ENCODE measurements around the gene GMPPB.
"Not testable (repeated sequence)": the region's sequence is repeated elsewhere in the genome, so short reads cannot be mapped to it uniquely, and the experiment has no call there.

The GMPPB gene

GRCh38 chr3:49689046-49689907 lies 34.5 kb downstream of the GMPPB start, which contains the start of the genes MST1 and RNF123:
Gene MST1 (minus strand): TSS chr3:49689474. CDS start chr3:49688691, 783 bp downstream.
Gene RNF123 (plus strand): TSS chr3:49689557. CDS start chr3:49691166, 1,609 bp downstream.
- DNase-seq, result no peak

GRCh38 chr3:49688338-49689045 lies 35.3 kb downstream of the GMPPB start:
- not testable (repeated sequence) for DNase-seq

- not testable (repeated sequence) for DNase-seq
These were observed 36.3 kb downstream of the GMPPB start for GRCh38 chr3:49687424-49687795.

GRCh38 chr3:49686769-49687423 lies 36.9 kb downstream of the GMPPB start:
- not testable (repeated sequence) for DNase-seq

- DNase-seq, result not testable (repeated sequence)
These were observed 37.4 kb downstream of the GMPPB start for GRCh38 chr3:49686346-49686745.

- not testable (repeated sequence) for DNase-seq
These were observed 37.9 kb downstream of the GMPPB start for GRCh38 chr3:49685846-49686245.

- not testable (repeated sequence) for DNase-seq
These were observed 38.6 kb downstream of the GMPPB start for GRCh38 chr3:49685103-49685502.

GRCh38 chr3:49684453-49684852 lies 39.3 kb downstream of the GMPPB start:
- not testable (repeated sequence) for DNase-seq

- DNase-seq, result no peak
These were observed 40.6 kb downstream of the GMPPB start for GRCh38 chr3:49683162-49683561.

- DNase-seq, result no peak
These were observed 42.2 kb downstream of the GMPPB start for GRCh38 chr3:49681543-49681942.

GRCh38 chr3:49681232-49681522 lies 42.6 kb downstream of the GMPPB start:
- DNase-seq, result no peak

- DNase-seq, result no peak
These were observed 43.1 kb downstream of the GMPPB start for GRCh38 chr3:49680493-49681231.

GRCh38 chr3:49675912-49676311 lies 47.8 kb downstream of the GMPPB start:
- no peak for DNase-seq

- no peak for DNase-seq
These were observed 49.2 kb downstream of the GMPPB start for GRCh38 chr3:49674497-49674983.

- no peak for DNase-seq
These were observed 49.8 kb downstream of the GMPPB start, which contains the start of gene APEH for GRCh38 chr3:49673715-49674496. Gene APEH (plus strand): TSS chr3:49674351. CDS start chr3:49674402, 51 bp downstream.

GRCh38 chr3:49673121-49673714 lies 50.5 kb downstream of the GMPPB start:
- DNase-seq, result no peak

GRCh38 chr3:49671291-49672288 lies 52.2 kb downstream of the GMPPB start:
- no peak for DNase-seq

- DNase-seq, result no peak
These were observed 52.8 kb downstream of the GMPPB start for GRCh38 chr3:49670940-49671290.

All from cortex of kidney (tissue), 1 donor.